Endometrial microvascular endothelial cells (primary cell): ENCODE measurements around the gene MCF2L. TPM values are rescaled to one million over a fixed set of nuclear protein-coding genes. Genes with fewer than 3 reads are reported as not detected.

ENCODE experiments used
- in situ Hi-C: cut with HindIII; loops from 2 replicates; pipeline ENCODE4 v1.10.0; 2017; ENCODE audit warnings: low sequenced_read_pairs, low pct_unique_long_range_greater_than_20kb; ENCODE audit errors: inconsistent ontology term
- total RNA-seq: library from RNA; depleted of rRNA; stranded (reverse); fragments of >200 nt; gene quantifications from one replicate; pipeline ENCODE4 v1.2.3, GENCODE V29; 2015; ENCODE audit errors: inconsistent ontology term

Gene MCF2L, protein sequence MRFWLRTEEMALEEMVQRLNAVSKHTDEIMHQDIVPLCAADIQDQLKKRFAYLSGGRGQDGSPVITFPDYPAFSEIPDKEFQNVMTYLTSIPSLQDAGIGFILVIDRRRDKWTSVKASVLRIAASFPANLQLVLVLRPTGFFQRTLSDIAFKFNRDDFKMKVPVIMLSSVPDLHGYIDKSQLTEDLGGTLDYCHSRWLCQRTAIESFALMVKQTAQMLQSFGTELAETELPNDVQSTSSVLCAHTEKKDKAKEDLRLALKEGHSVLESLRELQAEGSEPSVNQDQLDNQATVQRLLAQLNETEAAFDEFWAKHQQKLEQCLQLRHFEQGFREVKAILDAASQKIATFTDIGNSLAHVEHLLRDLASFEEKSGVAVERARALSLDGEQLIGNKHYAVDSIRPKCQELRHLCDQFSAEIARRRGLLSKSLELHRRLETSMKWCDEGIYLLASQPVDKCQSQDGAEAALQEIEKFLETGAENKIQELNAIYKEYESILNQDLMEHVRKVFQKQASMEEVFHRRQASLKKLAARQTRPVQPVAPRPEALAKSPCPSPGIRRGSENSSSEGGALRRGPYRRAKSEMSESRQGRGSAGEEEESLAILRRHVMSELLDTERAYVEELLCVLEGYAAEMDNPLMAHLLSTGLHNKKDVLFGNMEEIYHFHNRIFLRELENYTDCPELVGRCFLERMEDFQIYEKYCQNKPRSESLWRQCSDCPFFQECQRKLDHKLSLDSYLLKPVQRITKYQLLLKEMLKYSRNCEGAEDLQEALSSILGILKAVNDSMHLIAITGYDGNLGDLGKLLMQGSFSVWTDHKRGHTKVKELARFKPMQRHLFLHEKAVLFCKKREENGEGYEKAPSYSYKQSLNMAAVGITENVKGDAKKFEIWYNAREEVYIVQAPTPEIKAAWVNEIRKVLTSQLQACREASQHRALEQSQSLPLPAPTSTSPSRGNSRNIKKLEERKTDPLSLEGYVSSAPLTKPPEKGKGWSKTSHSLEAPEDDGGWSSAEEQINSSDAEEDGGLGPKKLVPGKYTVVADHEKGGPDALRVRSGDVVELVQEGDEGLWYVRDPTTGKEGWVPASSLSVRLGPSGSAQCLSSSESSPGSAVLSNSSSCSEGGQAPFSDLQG
- 5.3 TPM for total RNA-seq

DNA sequence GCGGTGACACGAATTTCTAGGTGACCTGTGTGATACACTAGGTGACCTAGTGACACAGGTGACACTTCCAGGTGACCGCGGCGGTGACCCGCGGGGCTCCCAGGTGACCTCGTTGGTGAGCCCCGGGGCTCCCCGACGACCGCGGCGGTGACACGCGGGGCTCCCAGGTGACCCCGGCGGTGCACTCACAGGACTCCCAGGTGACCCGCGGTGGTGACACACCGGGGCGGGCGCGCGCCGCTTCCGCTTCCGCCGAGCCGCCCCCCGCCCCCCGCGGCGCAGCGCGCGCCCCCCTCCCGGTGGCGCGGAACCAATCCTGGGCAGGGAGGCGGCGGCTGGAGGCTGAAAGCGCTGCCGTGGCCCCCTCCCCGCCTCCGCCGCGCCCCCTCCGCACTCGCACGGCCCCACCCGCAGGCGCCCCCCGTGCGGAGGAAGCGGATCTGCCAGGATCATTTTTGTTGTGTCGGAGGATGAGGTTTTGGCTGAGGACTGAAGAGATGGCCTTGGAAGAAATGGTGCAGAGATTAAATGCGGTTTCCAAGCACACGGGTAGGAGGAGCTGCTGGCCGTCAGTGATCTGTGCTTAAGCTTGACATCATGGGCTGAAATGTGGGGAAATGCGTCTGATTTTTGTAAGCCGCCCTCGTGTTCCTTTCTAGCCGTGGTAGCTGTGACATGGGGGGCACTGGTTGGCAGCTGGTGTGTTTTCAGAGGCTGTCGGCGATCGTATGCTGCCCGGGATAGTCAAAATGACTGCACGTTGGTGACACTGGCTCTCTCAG, at the start of gene MCF2L:
TSS of gene MCF2L (plus strand) at position 305 of the 782 bp plus-strand sequence. CDS start at position 471, 166 bp downstream.
- in situ Hi-C loops = no loop called here

DNA sequence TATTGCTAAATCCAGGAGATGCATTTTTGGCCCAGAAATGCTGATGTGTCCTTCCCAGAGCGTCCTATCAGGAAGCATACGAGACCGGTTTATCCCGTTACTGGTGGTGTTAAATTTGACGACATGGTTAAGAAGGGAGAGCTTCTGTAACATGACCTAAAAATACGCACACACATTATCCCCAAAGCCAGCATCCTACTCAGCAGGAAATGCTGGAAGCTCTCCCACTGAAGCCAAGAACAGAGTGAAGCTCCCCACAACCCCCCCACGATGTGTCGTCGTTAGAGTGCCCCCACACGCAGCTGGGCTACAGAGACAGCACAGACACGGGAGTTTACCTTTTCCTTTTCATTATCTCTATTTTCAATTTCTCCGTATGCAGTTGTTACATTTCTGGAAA, 45.1 kb upstream of the MCF2L start:
- in situ Hi-C loops = no loop called here

DNA sequence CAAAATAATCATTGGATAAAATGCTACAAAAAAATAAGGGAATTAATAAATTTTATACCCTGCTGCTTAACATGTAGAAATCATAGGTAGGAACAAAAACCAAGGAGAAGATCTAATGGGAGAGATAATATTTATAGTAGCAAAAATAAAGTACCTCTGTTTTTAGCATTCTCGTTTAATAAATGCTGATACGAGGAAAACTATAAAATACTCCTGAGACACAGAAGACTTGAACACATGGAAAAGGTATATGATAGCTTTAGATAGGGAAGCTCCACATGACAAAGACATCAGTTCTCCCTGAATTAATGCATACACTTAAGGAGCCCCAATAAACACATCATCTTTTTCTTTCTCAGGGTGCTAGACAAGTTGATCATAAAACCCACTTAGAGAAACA, 44.6 kb upstream of the MCF2L start:
- in situ Hi-C loops = no loop called here

DNA sequence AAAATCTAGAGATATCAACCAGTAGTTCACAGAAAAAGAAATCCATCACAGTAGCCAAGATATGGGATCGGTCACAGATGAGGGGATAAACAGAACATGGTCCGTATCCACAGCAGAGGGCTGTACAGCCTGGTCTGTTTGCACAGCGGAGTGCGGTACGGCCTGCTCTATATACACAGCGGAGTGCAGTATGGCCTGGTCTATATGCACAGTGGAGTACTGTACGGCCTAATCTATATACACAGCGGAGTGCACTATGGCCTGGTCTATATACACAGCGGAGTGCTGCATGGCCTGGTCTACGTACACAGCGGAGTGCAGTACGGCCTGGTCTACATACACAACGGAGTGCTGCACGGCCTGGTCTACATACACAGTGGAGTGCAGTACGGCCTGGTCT, 43.0 kb upstream of the MCF2L start:
- in situ Hi-C loops = no loop called here

DNA sequence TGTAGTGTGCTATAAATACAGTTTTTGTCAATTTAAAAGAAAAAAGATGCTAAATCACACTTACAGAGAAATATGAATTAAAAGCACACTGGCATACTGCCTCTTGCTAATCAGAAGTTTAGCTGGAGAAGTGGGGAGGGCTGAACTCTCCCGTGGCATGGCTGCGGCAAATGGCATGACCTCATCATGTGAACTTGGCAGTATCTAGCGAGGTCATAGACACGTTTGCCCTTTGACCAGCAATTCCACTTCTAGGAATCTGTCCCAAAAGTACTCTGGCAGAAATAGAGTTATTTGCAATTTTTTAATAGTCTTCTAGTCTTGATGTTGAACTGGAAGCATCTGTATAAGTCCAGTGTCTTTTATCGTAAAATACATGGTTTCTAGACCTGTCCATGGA, 42.0 kb upstream of the MCF2L start:
- in situ Hi-C loops = no loop called here

DNA sequence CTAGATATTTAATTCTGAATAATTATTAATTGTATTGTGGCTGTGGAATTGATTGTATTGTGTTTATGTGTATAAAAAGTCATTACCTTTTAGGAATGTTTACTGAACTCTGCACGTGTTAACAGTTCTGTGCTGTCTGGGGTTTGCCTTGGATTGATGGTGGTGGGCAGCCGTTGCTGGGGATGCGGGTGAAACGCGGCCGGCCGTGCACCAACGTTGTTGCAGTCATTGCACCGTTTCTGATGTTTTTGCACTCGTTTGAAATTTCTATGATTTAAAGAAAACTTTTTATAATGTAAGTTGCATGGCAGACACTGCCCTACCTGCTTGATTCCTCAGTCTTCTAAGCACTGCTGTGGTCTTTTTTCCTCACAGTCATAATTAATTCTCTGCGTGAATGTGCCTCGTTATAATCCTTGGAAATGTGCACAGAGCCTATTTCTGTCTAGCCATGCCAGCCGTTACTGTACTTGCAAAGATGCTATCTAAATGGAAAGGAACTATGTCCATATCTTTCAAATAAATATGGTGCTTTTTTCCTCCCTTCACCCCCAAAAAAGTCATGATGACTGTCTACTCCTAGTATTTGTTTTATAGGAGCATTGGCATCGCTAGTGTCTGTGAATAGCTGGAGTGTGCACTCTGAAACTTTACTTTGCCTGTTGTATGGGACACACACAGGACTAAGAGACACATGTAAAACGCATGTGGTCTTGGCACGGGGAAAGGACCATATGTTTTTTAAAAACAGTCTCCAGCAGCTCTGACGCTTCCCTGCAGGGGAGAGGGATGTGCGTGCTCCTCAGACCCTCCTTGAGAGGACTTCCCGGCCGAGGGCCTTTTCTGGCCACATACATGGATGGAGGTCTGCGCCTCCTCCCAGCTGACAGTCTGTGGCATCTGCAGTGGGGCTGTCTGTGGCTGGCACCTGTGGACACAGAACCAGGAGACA, 40.7 kb upstream of the MCF2L start:
- in situ Hi-C loops = no loop called here

DNA sequence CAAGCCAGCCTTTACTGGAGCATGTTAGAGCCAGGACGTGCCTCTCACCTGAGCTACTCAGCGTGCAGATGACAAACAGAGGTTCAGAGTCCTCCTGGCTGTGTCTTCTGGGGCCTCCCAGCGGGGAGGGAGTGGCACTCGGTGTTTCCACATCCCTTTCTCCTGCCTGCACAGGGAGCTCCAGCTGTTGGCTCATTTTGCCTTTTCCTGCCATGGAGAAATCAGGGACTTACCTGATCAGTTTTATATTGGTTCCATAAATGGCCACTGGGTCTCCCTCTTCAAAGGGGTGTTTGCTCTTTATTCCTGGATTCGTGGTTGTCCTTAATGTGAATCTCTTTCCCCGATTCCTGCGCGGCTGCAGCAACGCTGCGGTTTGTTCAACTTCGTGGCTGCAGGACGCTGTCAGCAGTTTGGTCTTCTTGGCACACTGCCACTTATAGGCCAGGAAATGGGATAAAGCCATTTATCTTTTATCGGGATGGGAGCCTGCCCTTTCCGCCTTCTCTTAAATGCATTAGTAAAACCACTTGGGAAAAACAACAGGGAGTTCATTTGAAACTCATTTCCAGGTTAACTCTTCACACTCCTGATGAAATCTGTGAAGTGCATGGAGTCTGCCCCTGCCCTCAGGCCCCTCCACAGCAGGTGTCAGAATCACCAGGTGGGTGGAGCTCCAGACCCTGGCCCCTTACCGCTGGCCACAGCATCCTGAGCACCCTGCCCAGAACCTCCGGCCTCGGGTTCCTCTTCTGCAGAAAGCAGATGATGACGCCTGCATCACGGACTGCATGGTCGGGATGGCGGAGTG, 39.8 kb upstream of the MCF2L start:
- in situ Hi-C loops = no loop called here

DNA sequence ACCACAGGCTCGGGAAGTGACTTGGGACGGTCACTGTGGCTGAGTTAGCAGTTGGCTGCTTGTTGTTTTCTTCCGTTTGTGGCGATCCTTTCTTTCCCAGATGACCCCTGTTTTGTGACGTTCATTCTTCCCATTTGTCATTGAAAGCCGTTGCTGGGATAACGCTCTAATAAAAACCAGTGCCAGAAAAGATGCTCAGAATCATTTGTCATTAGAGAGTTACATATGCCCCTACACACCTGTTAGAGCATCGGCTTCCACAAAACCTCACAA, 39.3 kb upstream of the MCF2L start:
- in situ Hi-C loops = no loop called here

DNA sequence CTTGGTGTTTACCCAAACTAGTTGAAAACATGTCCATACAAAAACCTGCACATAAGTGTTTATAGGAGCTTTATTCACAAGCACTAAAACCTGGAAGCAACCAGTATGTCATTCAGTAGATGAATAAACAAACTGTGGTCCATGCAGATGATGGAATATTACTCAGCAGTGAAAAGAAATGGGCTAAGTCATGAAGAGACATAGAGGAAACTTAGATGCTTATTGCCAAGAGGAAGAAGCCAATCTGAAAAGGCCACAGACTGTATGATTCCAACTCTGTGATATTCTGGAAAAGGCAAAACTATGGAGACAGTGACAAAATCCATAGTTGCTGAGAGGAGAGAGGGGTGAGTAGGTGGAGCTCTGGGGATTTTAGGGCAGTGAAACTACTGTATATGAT, 38.8 kb upstream of the MCF2L start:
- in situ Hi-C loops = no loop called here

DNA sequence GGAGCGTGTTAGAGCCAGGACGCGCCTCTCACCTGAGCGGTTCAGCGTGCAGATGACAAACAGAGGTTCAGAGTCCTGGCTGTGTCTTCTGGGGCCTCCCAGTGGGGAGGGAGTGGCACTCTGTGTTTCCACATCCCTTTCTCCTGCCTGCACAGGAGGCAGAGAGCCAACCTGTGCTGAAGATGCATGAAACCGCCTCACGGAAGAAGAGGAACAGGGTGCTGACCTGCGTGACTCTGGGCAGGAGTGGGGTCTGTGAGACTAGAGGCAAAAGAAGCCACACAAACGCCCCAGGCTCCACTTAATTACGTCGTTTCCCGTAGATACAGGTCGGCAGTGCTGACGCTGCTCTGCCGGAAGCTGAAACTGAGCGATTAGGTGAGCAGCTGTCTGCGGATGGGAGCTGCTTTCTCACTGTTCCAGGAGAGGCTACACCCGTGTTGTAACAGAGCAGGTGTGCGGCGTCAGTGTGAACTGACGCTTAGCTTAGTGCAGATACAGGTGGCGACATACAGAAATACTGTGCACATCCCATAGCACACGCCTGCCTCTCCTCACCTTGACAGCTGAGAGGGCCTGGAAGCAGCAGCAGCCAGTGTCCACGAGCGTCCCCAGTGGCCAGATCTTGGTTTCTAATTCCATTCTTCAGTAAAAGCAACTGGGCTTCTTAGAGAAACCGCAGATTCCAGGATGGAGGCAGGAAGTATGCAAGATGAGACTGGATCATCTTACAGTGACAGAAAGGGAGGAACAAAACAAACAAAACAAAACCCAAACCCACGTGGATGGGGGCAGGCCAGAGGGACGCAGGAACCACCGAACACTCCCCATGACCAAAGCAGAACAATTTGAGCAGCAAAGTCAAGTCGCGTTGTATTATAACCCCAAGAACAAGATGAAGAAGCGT, 37.7 kb upstream of the MCF2L start:
- in situ Hi-C loops = no loop called here

DNA sequence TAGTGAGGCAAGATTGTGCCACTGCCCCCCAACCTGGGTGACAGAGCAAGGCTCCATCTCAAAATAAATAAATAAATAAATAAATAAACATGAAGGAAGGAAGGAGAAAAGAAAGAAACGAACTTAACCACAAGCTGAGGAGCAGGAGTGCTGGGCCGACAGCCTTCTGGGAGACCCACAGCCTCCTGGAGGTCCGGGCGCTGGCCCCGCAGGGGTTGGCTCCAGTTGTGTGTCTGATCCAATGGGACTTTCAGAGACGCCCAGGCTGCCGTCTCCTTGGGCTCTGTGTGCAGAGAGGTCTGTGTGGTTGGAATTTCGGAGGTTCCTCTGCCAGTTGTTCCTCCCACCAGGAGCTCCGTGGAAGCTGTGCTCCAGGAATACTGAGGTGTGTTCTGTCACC, 36.0 kb upstream of the MCF2L start:
- in situ Hi-C loops = no loop called here

DNA sequence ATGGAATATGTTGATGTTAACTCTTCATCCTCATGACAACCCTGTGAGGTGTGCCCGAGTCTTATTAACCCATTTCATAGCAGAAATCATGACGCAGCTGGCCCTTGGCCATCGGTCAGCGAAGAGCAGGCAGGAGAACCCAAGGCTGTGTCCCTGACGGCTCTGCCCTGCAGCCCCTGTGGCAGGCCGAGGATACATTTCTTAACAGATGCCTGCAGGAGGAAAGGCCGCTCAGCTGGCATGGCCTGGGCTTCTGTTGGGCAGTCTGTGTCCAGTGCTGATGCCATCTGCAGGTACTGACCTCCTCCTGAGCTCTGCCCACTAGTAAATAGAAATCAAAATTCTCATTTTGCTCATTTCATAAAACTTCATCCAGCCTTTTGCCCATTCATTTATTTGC, 35.4 kb upstream of the MCF2L start:
- in situ Hi-C loops = no loop called here

DNA sequence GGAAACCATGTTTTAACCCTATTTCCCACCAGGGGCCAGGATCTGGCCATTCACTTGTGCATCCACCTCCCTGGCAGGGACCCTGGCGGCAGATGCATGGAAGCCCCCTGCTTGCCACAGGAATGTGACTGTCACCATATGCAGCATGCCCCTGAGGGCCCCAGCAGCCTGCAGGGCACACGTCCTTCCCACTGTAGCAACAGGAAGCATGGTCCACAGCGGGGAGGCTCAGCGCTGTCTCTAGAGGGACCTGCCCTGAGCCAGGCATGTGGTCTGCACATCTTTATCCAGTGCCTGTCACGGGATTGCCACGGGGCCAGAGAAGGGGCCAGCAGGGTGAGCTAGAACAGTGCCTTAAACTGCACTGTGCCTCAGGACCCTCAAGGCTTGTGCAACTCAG, 34.9 kb upstream of the MCF2L start:
- in situ Hi-C loops = no loop called here

DNA sequence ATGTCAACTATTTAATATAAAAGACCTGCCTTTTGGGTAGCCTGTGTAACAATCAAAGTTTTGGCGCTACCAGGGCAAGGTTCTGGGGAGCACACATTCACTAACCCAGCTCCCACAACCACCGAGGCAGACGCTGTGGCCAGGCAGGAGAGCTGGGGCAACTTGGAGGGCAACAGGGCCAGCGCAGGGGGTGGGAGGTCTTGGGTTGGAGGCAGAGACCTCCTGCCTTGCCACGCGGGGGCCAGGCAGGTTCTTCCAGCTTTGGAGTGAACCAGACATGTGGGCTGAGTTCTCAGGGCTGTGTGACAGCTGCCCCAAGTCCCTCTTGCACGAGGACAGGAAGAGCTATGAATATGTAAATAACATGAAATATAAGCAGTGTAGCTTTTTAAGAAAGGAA, 30.3 kb upstream of the MCF2L start:
- in situ Hi-C loops = no loop called here

DNA sequence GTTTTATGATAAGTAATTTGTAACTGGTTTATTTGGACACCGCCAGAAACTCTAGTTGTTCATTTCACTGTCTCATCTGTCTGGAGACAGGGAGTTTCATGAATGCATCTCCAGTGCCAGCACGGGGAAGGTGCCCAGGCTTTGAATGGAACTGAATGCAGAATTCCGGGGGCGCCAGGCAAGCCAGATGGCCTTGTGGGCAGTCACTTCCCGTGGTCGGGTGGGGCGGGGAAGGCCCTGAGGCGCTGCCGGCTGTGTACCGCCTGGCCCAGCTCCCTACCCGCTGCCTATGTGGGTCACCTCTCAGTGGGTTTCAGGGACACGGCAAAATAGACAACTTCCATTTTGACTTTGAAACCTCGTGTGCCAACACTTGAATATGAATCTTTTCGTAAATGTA, 28.8 kb upstream of the MCF2L start:
- in situ Hi-C loops = no loop called here

DNA sequence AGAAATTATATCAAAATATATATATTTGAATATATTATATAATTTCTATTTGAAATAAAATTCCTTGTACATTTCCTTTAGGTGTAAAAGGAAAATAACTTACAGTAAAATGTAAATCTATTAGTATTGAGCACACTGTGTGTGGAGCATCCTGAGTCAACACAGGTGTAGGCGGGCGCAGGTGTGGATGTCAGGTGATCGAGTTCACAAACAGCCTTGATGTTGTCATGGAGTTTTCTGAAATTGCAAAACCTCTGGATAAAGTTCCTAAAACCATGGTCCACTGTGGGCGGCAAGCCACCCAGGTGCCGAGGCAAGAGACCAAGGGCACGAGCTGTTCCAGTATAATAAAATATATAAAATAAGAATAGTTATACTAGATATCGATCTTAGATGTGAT, 27.7 kb upstream of the MCF2L start:
- in situ Hi-C loops = no loop called here
